HG03469 (cell line): ENCODE measurements around the gene SLC13A4.
"Not testable (repeated sequence)": the region's sequence is repeated elsewhere in the genome, so short reads cannot be mapped to it uniquely, and the experiment has no call there.

Experiments
- ATAC-seq: cut with Tn5 transposase; IDR thresholded peaks from one replicate; pipeline ENCODE4 v1.9.1; 2021; ENCODE audit warnings: mild to moderate bottlenecking, moderate library complexity, moderate number of reproducible peaks; ENCODE audit not compliant: unreplicated experiment

The SLC13A4 gene

DNA sequence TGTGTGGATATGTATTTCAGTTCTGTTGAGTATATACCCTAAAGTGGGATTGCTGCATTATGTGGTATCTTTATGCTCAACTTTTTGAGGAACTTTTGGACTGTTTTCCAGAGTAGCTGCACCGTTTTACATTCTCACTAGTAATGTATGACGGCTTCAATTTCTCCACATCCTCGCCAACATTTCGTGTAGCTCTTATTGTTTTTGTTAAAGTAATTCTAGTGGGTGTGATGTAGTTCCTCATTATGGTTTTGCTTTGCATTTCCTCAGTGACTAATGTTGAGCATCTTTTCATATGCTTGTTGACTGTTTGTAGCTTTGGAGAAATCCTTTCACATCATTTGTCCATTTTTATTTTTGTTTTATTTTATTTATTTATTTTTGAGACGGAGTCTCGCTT is 61.1 kb downstream of the SLC13A4 start:
- ATAC-seq = no peak

DNA sequence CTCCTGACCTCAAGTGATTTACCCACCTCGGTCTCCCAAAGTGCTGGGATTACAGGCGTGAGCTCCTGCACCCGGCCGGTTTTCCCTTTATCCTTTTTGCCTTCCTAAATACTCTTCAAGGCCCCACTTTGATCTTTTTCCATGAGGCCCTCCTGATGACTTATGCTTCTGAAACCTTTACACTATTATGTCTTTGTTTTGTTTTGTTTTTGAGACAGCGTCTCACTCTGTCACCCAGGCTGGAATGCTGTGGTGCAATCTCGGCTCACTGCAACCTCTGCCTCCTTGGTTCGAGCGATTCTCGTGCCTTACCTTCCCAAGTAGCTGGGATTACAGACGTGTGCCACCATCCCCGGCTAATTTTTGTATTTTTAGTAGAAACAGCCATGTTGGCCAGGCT is 61.8 kb downstream of the SLC13A4 start:
- no peak for ATAC-seq

DNA sequence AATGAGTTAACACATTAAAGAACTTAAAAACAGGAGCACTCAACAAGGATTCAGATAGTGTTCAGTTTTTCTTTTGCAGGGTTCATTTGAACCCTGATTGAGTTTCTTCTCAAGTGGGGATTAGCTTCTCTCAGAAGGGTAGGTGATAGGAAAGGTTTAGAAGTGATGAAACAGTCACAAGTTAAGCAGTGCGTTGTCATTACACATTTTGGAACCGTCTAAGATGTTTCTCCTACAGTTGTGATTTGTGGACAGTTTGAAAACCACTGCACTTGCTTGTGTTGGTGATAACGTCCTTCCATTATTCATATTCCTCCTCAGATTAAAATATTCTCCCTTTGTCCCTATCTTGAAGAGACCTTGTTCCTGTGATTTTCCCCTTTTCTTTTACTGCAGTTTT is 62.9 kb downstream of the SLC13A4 start:
- ATAC-seq = no peak

DNA sequence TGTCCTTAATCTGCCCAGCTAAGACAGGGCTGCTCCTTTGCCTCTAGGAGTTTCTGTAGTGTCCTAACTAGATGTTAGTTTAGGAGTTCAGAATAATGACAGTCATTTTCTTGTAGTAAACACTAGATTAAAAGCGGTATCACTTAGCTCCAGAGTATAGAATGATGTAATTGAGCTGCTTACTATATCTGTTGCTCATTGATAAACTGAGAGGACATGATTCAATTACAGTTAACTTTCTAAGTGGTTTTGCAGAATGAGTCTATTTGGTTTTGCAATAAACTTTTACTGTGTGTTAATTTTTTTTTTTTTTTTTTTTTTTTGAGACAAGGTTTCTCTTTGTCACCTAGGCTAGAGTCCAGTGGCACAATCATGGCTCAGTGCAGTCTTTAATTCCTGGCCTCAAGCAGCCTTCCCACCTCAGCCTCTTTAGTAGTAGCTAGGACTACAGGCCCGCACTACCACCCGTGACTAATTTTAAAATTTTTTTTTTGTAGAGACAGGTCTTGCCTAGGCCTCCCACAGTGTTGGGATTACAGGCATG is 63.9 kb downstream of the SLC13A4 start:
- no peak for ATAC-seq

DNA sequence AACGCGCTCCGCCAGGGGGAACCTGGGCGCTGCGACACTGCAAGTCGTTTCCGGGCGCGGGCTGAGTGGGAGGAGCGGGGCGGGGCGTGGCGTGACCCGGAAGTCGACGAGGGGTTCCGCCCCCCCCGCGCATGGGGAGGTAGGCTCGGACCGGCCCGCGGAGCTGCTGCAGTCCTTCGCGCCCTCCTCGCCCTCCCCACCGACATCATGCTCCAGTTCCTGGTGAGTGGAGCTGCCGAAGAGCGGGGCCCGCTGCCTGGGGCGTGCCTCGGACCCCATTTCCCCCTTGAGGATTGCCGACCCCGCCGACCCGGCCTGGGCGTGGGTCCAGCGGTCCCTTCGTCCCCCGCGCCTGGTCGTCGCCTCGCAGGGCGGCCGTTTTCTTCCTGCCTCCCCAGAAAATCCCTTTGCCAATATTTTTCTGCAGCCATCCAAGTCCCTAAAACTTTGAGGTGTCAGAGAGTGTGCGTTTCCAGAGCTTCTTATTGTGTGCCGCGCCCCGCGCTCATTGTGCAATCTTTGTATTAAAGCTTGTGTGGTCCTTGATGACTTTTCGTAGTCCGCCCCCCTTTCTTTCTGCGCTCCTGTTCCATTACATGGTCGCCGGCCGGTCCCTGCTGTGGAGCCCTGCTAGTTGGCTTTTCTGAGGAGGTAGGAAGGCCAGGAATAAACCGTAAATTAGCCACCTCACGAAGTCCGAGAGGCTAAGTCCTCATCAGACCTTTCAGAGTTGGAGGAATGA is 65.4 kb downstream of the SLC13A4 start, which contains the start of gene STMP1:
Gene STMP1, plus strand, starts transcription at position 142 of the 742 bp plus-strand sequence.
- ATAC-seq = peak; percentile 80

DNA sequence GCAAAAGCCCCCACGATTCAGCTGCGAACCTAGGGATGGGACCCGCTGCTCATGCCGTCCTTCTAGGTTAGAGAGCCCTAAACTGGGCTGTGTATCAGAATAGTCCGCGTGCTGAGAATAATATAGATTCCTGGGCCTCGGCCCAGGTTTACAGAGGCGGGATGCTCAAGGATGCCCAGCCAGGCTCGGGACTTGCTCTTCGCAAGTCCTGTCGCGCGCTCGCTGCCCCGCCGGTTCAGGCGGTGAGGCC is 65.9 kb downstream of the SLC13A4 start:
- no peak for ATAC-seq

DNA sequence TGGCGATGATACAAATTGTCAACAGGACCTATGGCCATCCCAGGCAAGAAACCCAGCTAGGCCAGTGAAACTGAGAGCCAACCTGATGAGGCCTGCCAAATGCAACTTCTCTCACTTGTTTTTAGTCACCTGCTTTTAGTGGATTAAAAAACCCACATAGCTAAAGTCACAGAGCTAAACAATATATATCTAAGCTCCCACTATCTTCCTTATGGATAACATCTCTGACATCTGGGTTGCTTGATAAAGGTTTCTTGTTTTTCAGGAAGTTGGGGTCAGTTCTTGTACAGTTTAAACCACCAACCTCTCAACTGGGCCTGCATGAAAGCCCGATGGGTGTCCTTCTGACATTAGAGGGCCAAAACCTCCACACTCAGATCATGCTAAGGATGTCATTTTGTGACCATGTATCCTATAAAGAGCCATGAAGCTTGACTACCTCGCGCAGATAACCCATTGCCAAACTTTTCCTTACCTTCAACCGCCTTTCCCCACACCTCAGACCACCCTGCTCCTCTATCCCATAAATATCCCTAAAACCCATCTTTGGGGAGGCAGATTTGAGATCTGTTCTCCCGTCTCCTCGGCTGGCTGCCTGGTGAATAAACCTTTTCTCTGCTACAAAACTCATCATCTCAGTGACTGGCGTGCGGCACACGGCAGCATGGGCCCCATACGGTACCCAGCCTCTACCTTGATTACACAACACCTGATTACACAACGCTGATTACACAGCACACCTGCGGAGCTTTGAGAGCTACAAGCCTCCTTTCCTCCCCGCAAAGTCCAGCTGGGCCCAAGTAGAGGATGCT is 66.5 kb downstream of the SLC13A4 start:
- ATAC-seq = peak; percentile 6

DNA sequence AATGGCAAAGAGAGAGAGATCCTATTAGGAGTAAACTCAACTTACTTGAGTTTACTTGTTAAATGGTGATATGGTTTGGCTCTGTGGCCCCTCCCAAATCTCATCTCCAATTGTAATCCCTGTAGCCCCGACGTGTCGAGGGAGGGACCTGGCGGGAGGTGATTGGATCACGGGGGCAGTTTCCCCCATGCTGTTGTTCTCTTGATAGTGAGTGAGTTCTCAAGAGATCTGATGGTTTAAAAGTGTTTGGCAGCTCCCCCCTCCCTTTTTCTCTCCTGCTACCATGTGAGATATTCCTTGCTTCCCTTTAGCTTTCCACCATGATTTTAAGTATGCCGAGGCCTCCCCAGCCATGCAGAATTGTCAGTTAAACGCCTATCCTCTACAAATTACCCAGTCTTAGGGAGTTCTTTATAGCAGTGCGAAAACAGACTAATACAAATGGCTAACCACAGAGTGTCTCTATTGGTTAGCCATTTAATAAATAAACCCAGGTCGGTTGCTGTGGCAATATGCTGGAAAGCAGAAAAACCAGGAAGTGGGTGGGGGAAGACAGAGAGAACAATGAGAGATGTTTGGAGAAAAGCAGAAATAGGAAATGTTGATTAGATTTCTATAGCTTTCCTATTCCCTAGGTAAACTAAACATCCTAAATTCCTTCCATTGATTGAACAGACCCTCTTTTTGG is 68.7 kb downstream of the SLC13A4 start:
- ATAC-seq = no peak

DNA sequence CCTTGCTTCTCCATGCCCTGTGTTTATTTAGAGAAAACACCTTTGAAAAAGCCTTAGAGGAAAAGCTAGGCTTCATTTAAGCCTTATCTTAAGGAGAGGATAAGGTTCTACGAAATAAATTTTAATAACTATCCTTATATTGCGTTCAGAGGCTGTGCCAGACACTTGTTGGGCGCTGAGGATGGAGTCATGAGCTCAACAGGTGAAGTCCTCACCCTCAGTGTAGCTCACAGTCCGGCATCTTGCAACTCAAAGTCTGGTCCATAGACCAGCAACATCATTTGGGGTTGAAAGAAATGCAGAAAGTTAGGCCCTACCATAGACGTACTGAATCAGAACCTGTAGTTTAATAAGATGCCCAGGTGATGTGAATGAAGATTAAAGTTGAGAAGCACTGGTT is 69.4 kb downstream of the SLC13A4 start:
- ATAC-seq = no peak

DNA sequence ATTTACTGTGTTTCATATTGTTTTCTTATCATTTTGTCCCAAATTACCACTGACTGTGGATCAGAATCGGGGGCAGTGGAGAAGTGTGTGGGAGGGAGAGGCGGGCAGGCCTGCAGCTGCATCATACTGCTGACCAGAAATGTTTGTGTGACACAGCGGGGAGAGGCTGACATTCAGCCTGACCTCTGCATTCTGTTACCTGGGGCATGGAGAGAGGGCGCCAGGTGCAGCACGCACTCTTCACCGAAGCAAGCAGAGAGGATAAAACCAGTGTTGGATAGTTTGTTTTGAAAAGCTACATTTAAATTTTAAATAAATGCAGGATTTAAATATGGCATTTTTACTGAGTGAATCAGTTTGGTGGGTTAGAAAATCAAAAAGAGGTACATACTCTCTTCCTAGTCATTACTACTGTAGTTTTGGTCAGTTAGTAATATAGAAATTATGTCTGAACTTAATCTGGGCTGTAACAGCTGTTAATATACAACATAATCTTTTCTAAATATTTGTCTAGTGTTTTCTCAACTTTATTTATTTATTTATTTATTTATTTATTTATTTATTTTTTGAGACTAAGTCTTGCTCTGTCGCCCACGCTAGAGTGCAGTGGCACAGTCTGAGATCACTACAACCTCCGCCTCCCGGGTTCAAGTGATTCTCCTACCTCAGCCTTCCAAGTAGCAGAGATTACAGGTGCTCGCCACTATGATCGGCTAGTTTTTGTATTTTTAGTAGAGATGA is 74.5 kb downstream of the SLC13A4 start:
- no peak for ATAC-seq

DNA sequence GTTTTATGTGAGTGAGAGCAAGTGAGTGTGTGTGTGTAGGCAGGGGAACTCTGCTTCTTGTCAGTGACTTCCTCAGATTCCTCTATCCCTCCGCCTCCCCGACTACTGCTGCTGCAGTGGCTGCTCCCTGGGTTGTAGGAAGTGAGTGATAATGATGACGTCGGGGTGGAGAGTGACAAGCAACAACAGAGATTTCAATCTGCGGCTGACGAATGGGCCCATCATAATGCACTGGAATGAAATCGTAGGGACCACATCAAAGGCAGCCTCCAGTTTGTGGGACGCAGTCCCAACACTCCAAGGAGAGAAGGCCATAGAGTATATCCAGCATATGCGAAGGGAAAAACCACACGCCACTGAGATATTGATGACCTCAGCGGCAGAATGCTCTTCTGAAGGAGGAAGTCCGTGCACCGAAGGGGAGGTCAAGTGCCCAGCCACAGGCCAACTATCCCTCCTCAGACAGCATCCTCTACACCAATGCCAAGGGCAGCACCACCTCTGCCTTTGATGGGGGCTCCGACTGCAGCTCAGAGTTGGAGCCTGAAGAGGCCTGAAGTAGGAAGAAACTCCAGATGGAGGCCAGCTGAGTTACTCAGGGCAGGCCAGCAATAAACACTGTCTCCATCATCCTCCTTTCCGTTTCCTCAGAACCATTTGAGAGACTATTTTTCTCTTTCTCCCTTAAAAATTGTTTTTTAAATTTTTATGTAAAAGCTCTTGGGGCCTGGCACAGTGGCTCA is 77.0 kb downstream of the SLC13A4 start:
- ATAC-seq = no peak

DNA sequence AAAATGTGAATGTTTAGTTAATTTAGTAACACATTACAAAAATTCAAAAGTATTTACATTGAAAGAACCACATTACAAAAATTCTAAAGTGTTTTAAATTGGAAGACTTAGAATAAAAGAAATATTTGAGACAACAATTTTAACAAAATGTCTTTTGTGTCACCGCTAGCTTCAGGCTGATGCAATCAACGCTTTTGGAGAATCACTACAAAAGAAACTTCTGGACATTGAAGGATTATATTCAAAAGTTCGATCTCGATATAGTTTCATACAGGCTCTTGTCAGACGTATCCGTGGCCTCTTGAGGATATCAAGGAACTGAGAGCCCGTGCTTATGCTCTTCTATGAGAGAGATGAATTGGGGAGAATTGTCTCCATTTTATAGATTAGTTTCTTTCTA is 79.8 kb downstream of the SLC13A4 start:
- no peak for ATAC-seq

DNA sequence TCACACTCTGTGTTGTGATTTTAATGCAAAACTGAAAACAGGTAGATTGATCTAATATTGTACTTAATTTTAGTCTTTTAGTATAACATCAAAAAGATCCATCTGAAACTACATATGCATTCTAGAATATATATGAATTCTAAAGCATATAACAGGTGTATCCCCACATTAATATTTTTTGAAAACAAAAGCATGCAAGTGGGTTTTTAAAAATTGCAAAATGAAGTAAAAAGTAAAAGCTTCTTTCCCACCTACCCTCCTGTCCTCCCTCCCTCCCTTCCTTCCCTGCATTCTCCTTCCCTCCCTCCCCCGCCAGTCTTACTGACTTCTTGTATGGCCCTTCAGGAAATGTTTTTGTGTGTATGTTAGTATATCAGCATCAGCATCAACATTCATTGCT is 80.2 kb downstream of the SLC13A4 start:
- ATAC-seq = no peak

DNA sequence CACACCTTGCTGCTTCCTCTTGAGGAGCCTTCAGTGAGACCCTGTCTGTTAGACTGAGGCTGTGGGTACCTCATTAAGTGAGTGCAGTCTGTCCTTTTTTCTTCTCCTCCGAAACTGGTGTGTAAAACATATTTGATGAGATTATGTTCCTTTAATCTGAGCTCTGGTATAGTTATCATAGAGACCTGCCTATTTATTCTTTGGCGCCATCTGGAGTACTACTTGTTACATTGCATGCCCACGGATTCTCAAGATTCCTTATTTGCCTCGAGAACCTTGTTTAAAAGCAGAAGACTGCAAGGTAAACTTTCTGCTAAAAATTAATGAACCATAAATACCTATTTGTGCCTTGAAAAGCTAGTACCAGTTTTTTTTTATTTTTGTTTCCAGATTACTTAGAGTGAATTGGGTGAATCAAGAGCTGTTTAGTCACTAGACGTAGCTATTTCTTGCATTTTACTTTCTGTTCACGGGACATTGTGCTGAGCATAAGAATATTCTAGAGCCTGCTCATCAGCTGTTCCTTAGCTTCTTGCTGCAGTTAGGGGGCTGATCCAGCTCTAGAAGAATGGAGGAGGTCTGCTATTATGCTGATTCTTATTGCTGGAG is 82.6 kb downstream of the SLC13A4 start:
- no peak for ATAC-seq

DNA sequence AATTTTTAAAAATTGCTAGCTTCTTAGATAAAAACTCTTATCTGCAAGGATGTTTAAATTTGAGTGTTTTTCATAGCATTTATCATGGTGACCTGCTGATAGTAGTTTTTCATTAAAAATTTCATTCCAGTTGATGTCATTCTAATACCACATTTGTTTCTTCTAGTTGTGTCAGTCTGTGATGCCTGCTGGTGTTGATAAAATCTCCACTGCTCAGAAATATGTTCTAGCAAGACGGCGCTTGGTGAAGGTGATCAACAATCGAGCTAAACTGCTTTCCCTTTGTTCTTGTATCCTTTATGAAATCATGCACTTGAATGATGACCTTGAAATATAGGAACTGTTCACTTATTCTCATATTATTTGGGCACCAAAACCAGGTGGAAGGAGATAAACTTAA is 83.3 kb downstream of the SLC13A4 start:
- no peak for ATAC-seq

DNA sequence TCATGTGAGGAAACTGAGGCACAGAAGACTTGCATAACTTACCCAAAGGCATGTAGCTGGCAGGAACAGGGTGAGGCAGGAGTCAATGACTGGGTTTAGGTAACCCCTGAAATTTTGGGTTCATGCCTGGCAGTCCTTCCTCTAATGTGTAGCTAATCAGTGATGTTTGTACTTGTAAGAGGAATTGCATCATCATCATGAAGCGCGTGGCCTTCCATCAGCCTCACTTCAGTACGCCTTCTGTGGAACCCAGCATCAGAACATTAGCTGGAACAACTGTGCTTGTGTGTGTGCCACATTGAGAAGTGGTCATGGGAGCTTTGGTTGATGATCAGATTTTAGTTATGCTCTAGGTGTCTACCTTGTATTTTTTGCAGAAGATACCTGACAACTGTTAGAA is 83.8 kb downstream of the SLC13A4 start:
- ATAC-seq = no peak

DNA sequence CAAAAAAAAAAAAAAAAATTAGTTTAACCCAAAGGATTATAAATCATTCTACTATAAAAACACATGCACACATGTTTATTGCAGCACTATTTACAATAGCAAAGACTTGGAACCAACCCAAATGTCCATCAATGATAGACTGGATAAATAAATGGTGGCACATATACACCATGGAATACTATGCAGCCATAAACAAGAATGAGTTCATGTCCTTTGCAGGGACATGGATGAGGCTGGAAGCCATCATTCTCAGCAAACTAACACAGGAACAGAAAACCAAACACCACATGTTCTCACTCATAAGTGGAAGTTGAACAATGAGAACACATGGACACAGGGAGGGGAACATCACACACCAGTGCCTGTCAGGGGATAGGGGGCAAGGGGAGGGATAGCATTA is 88.3 kb downstream of the SLC13A4 start:
- ATAC-seq = not testable (repeated sequence)

DNA sequence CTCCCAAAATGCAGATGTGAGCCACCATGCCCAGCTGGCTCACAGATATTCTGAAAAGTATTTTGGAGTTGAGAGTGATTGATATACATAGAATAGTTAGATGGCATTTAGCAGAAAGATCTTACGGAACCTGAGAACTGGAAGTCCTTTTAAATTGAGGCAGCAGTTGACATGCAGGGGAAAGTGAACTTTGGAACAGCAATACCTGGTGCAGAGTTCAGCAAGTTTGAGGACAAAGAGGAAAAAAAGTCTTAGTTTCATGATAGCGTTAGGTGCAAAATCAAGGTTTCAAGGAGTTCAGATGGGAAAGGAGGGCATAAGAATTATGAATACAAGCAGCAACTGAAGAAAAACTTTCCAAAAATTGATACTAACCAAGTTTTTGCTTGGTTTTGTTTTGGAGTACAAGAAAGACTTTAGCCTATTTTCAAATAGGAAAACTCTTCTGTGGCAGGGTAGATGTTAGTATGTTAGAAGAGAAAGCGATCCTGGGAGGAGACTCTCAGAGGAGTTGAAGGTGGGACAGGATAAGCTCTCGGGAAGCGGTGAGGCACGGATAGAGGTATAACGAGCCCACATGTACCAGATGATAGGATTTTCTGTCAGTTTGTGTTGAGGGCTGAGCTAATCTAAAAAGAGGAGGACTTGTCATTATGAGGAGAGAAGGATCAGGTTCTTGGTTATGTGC is 93.7 kb downstream of the SLC13A4 start:
- no peak for ATAC-seq
